ENCODE measurements around the gene MYOZ3. TPM values are rescaled to one million over a fixed set of nuclear protein-coding genes. Genes with fewer than 3 reads are reported as not detected.

The MYOZ3 gene
- total RNA-seq, 3 donors from 2014 or later: under 0.01 to 0.33 (median 0.15) TPM

DNA sequence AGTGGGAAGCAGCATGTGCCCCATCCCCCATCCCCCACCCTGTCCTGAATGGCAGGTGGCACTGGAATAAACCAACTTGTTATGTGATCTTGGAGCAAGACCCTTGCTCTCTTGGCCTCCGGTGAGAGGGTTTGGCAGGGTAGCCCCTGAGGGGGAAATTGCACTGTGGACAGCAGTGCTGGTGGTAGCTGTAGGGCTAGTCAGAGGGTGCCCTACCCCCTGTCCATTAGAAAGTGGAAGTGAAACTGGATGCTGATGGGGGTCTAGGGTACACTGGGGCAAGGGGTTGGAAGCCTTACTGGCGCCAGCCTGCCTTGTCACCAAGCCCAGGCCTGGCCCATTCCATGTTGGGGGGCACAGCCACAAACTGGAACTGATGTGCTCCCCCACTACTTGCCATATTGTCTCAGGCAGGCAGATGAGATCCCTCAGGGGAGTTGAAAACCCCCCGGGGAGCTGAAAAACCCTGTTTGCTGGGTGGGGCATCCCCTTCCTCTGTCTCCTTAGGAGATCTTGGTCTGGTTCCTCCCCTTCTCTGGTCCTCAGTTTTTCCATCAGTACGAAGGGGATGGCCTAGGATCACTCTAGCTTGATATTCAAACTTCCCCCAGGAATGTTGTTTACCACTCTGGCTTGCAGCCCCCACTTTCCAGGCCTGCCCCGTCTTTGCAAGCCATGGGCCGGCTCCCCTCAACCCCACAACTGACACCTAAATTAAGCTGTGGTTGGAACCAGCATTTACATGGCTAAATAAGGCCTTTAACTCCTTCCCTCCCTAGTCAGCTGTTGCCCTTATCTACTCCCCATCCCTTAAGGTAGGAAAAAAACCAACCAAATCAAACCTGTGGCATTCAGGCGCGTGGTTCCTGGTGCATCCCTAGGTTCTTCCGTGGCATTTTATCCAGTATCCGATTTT lies 35.0 kb upstream of the MYOZ3 start:
- intact Hi-C loops (cut with DNase I; ENCODE audit: low total_unique reads): loop anchor here (10.0 kb wide), 1 partner anchor 1161 kb away; no protein-coding TSS in a partner anchor
- no peaks in the 10 kb centered on the region for H3K4me1 ChIP-seq
- peak overlapping the region; percentile 67 to 91 (median 74) for H3K4me3 ChIP-seq
- H3K27ac ChIP-seq: peak overlapping the region; percentile 71 to 95
- no peak for DNase-seq (ENCODE audit: low spot score in 2 of 2)
- no peaks in the 10 kb centered on the region for H3K9me3 ChIP-seq
- TF ChIP-seq, protein P1, sequence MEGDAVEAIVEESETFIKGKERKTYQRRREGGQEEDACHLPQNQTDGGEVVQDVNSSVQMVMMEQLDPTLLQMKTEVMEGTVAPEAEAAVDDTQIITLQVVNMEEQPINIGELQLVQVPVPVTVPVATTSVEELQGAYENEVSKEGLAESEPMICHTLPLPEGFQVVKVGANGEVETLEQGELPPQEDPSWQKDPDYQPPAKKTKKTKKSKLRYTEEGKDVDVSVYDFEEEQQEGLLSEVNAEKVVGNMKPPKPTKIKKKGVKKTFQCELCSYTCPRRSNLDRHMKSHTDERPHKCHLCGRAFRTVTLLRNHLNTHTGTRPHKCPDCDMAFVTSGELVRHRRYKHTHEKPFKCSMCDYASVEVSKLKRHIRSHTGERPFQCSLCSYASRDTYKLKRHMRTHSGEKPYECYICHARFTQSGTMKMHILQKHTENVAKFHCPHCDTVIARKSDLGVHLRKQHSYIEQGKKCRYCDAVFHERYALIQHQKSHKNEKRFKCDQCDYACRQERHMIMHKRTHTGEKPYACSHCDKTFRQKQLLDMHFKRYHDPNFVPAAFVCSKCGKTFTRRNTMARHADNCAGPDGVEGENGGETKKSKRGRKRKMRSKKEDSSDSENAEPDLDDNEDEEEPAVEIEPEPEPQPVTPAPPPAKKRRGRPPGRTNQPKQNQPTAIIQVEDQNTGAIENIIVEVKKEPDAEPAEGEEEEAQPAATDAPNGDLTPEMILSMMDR (IDR thresholded peaks at IDR 0.05): no peak
- TF ChIP-seq POLR2A (IDR thresholded peaks at IDR 0.05) (no peak), POLR2AphosphoS5 (IDR thresholded peaks at IDR 0.05) (no peak)
- no peaks in the 10 kb centered on the region for H3K27me3 ChIP-seq
- H3K36me3 ChIP-seq: no peaks in the 10 kb centered on the region

DNA sequence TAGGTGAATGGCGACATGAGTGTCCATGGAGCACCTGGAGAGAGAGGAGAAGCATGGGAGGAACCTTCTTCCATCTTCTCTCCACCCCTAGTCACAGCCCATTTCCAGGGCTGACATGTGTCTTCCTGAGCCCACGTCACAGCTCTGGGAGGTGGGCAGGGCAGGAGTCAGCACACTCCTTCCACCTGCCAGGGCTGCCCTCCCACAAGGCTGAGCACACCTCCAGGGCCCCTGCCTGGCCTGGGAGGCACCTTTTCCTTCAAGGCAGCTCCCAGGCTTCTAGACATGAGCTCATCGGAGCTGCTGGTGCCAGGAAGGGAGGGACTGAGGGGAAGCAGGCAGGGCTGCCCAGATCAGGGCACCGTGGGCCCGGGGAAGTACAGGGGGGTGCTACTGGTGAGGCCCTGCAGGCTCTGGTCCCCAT lies 34.2 kb upstream of the MYOZ3 start:
- no peaks in the 10 kb centered on the region for H3K4me1 ChIP-seq
- no peaks in the 10 kb centered on the region for H3K36me3 ChIP-seq
- H3K27ac ChIP-seq: peak overlapping the region; percentile 71 to 95
- peak in 1 of 2 donors; percentile 60 for DNase-seq (ENCODE audit: low spot score in 2 of 2)
- peak in 2 of 3 donors; percentile 15 to 23 for TF ChIP-seq POLR2AphosphoS5 (IDR thresholded peaks at IDR 0.05)
- TF ChIP-seq, protein P1 (IDR thresholded peaks at IDR 0.05): no peak
- intact Hi-C loops (cut with DNase I; ENCODE audit: low total_unique reads): loop anchor here (10.0 kb wide), 1 partner anchor 1162 kb away; no protein-coding TSS in a partner anchor
- no peaks in the 10 kb centered on the region for H3K9me3 ChIP-seq
- no peaks in the 10 kb centered on the region for H3K27me3 ChIP-seq
- H3K4me3 ChIP-seq: peak overlapping the region in 2 of 3 donors; percentile 74 to 91

DNA sequence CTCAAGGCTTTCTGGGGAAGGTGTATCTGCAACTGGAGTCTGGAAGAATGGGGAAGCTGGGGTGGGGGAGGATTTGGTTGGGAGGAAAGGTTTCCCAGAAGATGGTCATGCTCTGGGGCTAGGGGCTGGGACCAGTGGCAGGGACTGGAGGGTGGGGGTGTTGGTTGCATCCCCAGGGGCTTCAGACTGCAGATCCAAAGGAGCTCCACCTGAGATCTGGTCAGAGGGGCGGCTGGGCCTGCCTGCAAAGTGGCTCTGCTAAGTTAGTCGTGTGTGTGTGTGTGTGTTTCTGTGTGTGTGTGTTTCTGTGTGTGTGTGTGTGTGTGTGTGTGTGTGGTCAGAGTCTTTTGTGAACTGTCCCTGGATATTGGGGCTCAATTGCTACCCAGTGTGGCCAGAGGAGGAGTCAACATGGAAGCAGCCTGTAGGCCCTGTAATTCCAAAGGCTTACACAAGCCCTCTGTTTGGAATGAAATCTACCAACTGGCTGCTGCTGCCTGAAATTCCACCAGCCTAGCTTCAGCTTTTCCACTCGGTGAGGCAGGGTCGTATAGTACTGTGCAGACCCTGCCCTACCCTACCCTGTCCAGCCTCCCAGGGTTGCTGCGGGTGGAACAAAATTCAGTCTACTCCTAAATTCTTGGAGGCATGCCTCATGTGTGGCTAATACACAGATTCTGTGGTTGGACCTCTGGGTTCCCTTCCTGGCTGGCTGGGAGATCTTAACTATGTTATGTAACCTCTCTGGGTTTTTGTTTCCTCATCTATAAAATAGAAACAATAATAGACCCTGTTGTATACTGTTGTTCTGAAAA lies 33.1 kb upstream of the MYOZ3 start:
- Histone ChIP-seq H3K4me3 (peak overlapping the region in 1 of 3 donors; percentile 91), H3K36me3 (no peaks in the 10 kb centered on the region), H3K4me1 (no peaks in the 10 kb centered on the region), H3K27me3 (no peaks in the 10 kb centered on the region), H3K9me3 (no peaks in the 10 kb centered on the region), H3K27ac (peak overlapping the region; percentile 71 to 95)
- no peak for TF ChIP-seq POLR2AphosphoS5 (IDR thresholded peaks at IDR 0.05)
- DNase-seq (ENCODE audit: low spot score in 2 of 2): no peak
- intact Hi-C loops (cut with DNase I; ENCODE audit: low total_unique reads): loop anchor here (10.0 kb wide), 1 partner anchor 1163 kb away; no protein-coding TSS in a partner anchor

DNA sequence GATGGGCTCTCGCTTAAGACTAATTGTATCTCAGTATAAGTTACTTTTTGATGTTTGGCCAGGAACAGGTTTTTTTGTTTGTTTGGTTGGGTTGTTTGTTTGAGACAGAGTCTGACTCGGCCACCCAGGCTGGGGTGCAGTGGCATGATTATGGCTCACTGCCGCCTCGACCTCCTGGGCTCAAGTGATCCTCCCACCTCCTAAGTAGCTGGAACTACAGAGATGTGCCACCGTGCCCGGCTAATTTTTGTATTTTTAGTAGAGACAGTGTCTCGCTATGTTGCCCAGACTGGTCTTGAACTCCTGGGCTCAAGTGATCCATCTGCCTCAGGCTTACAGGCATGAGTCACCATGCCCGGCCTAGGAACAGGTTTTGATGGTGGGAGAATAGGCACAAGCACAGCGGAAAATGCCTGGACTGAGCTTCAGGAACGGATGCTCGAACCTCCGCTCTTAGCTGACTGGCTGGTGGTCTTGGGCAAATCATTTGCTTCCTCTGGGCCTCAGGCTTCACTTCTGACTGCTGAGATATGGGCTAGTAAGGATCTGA lies 32.0 kb upstream of the MYOZ3 start:
- intact Hi-C loops (cut with DNase I; ENCODE audit: low total_unique reads): loop anchor here (10.0 kb wide), 1 partner anchor 1164 kb away; no protein-coding TSS in a partner anchor
- no peaks in the 10 kb centered on the region for H3K4me1 ChIP-seq

DNA sequence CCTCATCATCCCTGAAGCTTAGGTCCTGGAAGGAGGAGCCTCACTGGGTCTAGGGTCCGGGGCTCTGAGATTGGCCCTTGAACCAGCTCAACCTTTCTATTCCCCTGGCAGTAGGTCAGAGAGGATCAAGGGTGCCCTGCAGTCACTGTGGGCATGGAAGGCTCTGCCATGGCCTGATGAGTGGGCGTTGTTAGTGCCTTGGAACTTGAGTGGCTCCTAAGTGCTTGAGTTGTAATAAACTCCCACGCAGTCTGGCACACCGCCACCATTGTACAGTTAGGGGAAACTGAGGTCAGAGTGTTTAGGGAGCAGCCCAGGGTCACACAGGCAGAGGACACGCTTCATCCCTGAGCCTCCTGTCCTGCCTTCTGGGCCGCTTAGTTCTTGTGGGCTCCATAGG lies 31.0 kb upstream of the MYOZ3 start:
- H3K4me1 ChIP-seq: peaks cover 0 to 1% of the 10 kb centered on the region in 2 donors
- no peak for DNase-seq (ENCODE audit: low spot score in 2 of 2)
- TF ChIP-seq POLR2A (IDR thresholded peaks at IDR 0.05) (no peak), POLR2AphosphoS5 (IDR thresholded peaks at IDR 0.05) (no peak)
- TF ChIP-seq, protein P1 (IDR thresholded peaks at IDR 0.05): no peak
- no peaks in the 10 kb centered on the region for H3K36me3 ChIP-seq
- intact Hi-C loops (cut with DNase I; ENCODE audit: low total_unique reads): no loop called here
- peak overlapping the region; percentile 64 to 71 for H3K27ac ChIP-seq
- no peaks in the 10 kb centered on the region for H3K27me3 ChIP-seq
- H3K9me3 ChIP-seq: no peaks in the 10 kb centered on the region
- no peak overlapping the region for H3K4me3 ChIP-seq

More for the DNA sequence above, 32.0 kb upstream of the MYOZ3 start:
- TF ChIP-seq POLR2A (IDR thresholded peaks at IDR 0.05) (no peak), POLR2AphosphoS5 (IDR thresholded peaks at IDR 0.05) (no peak)
- TF ChIP-seq, protein P1 (IDR thresholded peaks at IDR 0.05): no peak
- Histone ChIP-seq H3K36me3 (no peaks in the 10 kb centered on the region), H3K27ac (peak overlapping the region; percentile 28 to 71), H3K9me3 (no peaks in the 10 kb centered on the region), H3K4me3 (no peak overlapping the region), H3K27me3 (no peaks in the 10 kb centered on the region)
- DNase-seq (ENCODE audit: low spot score in 2 of 2): peak in 1 of 2 donors; percentile 52

Data from breast epithelium (tissue), 4 donors.